GM23338 (cell line): ENCODE measurements around the gene SMARCC1. TPM values are rescaled to one million over a fixed set of nuclear protein-coding genes. Genes with fewer than 3 reads are reported as not detected.
A peak's percentile ranks its signal among the peaks of the same experiment; 100 is the strongest.

ENCODE experiments used
- ATAC-seq: fragments of 200-7000 bp; cut with Tn5 transposase; 3 replicates; pipeline ENCODE4 v1.9.1; 2020
- DNase-seq: peaks from one replicate; pipeline ENCODE4 v3.0.0-alpha.2; 2015; ENCODE audit warnings: low spot score
- H2AFZ ChIP-seq: fragments of 200-600 bp; sonication (generic); 2 replicates; pipeline ENCODE4 v1.8.0; 2016; ENCODE audit warnings: antibody characterized with exemption, mild to moderate bottlenecking, moderate library complexity
- H3F3A ChIP-seq: fragments of 200-600 bp; sonication (generic); replicated peaks from 2 replicates; pipeline ENCODE4 v1.8.0; 2017; ENCODE audit warnings: antibody characterized with exemption, mixed run types, low read depth
- H3K27ac ChIP-seq: fragments of 200-600 bp; sonication (generic); 2 replicates; pipeline ENCODE4 v1.6.1; 2016; ENCODE audit warnings: low read depth
- H3K27me3 ChIP-seq: fragments of 200-600 bp; sonication (generic); 2 replicates; pipeline ENCODE4 v1.8.0; 2016; ENCODE audit warnings: mild to moderate bottlenecking, mixed run types, moderate library complexity; ENCODE audit not compliant: insufficient read depth
- H3K36me3 ChIP-seq: fragments of 200-600 bp; sonication (generic); 2 replicates; pipeline ENCODE4 v1.8.0; 2016; ENCODE audit warnings: mild to moderate bottlenecking; ENCODE audit not compliant: insufficient read depth
- H3K4me1 ChIP-seq: fragments of 200-600 bp; sonication (generic); 2 replicates; pipeline ENCODE4 v1.8.0; 2016; ENCODE audit warnings: mild to moderate bottlenecking, moderate library complexity; ENCODE audit not compliant: insufficient read depth
- H3K4me2 ChIP-seq: fragments of 200-600 bp; sonication (generic); 2 replicates; pipeline ENCODE4 v1.7.1; 2017; ENCODE audit warnings: mixed run types
- H3K4me3 ChIP-seq: fragments of 200-600 bp; sonication (generic); 2 replicates; pipeline ENCODE4 v1.6.1; 2016; ENCODE audit warnings: mixed run types
- H3K79me2 ChIP-seq: fragments of 200-600 bp; sonication (generic); replicated peaks from 2 replicates; pipeline ENCODE4 v1.8.0; 2017; ENCODE audit warnings: mild to moderate bottlenecking; ENCODE audit not compliant: insufficient read depth
- H3K9me2 ChIP-seq: fragments of 200-600 bp; sonication (generic); 2 replicates; pipeline ENCODE4 v1.8.0; 2017; ENCODE audit not compliant: insufficient read depth
- H4K20me1 ChIP-seq: fragments of 200-600 bp; sonication (generic); replicated peaks from 2 replicates; pipeline ENCODE4 v1.8.0; 2017; ENCODE audit warnings: mild to moderate bottlenecking; ENCODE audit not compliant: insufficient read depth
- H3K27ac Mint-ChIP-seq: 2 replicates; pipeline ENCODE4 v1.8.0; 2020; ENCODE audit warnings: inconsistent platforms, mild to moderate bottlenecking, moderate library complexity, mixed read lengths
- H3K27me3 Mint-ChIP-seq: 3 replicates; pipeline ENCODE4 v1.8.0; 2022; ENCODE audit warnings: low read depth, mild to moderate bottlenecking, moderate library complexity, mixed read lengths, inconsistent platforms; ENCODE audit not compliant: insufficient read depth, poor library complexity
- H3K36me3 Mint-ChIP-seq: 3 replicates; pipeline ENCODE4 v1.8.0; 2021; ENCODE audit warnings: low read depth, mild to moderate bottlenecking, inconsistent platforms, moderate library complexity, mixed read lengths
- H3K4me1 Mint-ChIP-seq: 3 replicates; pipeline ENCODE4 v1.8.0; 2020; ENCODE audit warnings: mild to moderate bottlenecking, inconsistent platforms, mixed read lengths
- H3K4me3 Mint-ChIP-seq: 3 replicates; pipeline ENCODE4 v1.8.0; 2021; ENCODE audit warnings: moderate library complexity, mild to moderate bottlenecking, inconsistent platforms, mixed read lengths
- H3K9me3 Mint-ChIP-seq: 3 replicates; pipeline ENCODE4 v1.8.0; 2020; ENCODE audit warnings: moderate library complexity, mild to moderate bottlenecking, inconsistent platforms, mixed read lengths
- CREB1 ChIP-seq: fragments of 250-450 bp; sonication (Bioruptor Pico); IDR thresholded peaks from 2 replicates; pipeline ENCODE4 v1.5.0; 2020; ENCODE audit warnings: low read depth, mild to moderate bottlenecking, moderate library complexity
- CTCF ChIP-seq, 2 experiments: fragments of 200-600 bp in 1 of 2; sonication (generic) in 1 of 2; conservative IDR thresholded peaks; 2 replicates each; pipeline versions ENCODE4 v1.5.1 to v1.6.1; 2016 to 2017; ENCODE audit warnings: antibody characterized with exemption in 2 of 2, low read depth in 2 of 2, mild to moderate bottlenecking in 2 of 2, moderate library complexity in 1 of 2
- ETS1 ChIP-seq: IDR thresholded peaks from 2 replicates; pipeline ENCODE4 v1.6.1; 2016; ENCODE audit warnings: antibody characterized with exemption
- EZH2 ChIP-seq: fragments of 200-600 bp; sonication (generic); IDR thresholded peaks from one replicate; pipeline ENCODE4 v1.8.0; 2017; ENCODE audit warnings: antibody characterized with exemption, mild to moderate bottlenecking, low read depth; ENCODE audit not compliant: unreplicated experiment
- EZH2phosphoT487 ChIP-seq: fragments of 200-600 bp; sonication (generic); IDR thresholded peaks from one replicate; pipeline ENCODE4 v1.8.1; 2018; ENCODE audit warnings: antibody characterized with exemption; ENCODE audit not compliant: unreplicated experiment
- JUNB ChIP-seq: IDR thresholded peaks from one replicate; pipeline ENCODE4 v1.6.1; 2016; ENCODE audit warnings: antibody characterized with exemption; ENCODE audit not compliant: unreplicated experiment
- POLR2AphosphoS5 ChIP-seq: IDR thresholded peaks from 2 replicates; pipeline ENCODE4 v1.6.1; 2016; ENCODE audit warnings: antibody characterized with exemption, low read depth
- REST ChIP-seq: IDR thresholded peaks from one replicate; pipeline ENCODE4 v1.6.1; 2018; ENCODE audit warnings: antibody characterized with exemption; ENCODE audit not compliant: unreplicated experiment
- STAT1 ChIP-seq: IDR thresholded peaks from one replicate; pipeline ENCODE4 v1.6.1; 2016; ENCODE audit warnings: antibody characterized with exemption; ENCODE audit not compliant: unreplicated experiment
- ZNF114 ChIP-seq: fragments of 250-450 bp; sonication (Bioruptor Pico); IDR thresholded peaks from 2 replicates; pipeline ENCODE4 v1.5.0; 2020; ENCODE audit warnings: mild to moderate bottlenecking, moderate library complexity
- ZNF331 ChIP-seq: fragments of 250-450 bp; sonication (Bioruptor Pico); IDR thresholded peaks from 2 replicates; pipeline ENCODE4 v1.5.0; 2020; ENCODE audit warnings: low read depth, mild to moderate bottlenecking, moderate library complexity
- ZNF462 ChIP-seq: fragments of 250-450 bp; sonication (Bioruptor Pico); IDR thresholded peaks from 2 replicates; pipeline ENCODE4 v1.5.0; 2020; ENCODE audit warnings: mild to moderate bottlenecking, moderate library complexity
- polyA plus RNA-seq: library from polyadenylated mRNA; unstranded; fragments of >200 nt; fragmentation: Nextera tagmentation; extraction: Ambion mirVana; gene quantifications from 2 replicates; pipeline ENCODE4 v1.2.1, GENCODE V29; 2016
- total RNA-seq: library from RNA; depleted of rRNA; stranded (reverse); fragments of >200 nt; shearing (Covaris generic); gene quantifications from 2 replicates; pipeline ENCODE4 v1.2.3, GENCODE V29; 2014

The SMARCC1 gene
- total and polyA plus RNA-seq, 2 experiments from 2014 or later, result 105 to 171 TPM

- TF ChIP-seq REST, result no peak
- TF ChIP-seq EZH2, result no peak
- no peak for TF ChIP-seq EZH2phosphoT487
- no peak for TF ChIP-seq ZNF114 (CRISPR knock-in tag)
- no peak for TF ChIP-seq CREB1 (CRISPR knock-in tag)
- no peak for TF ChIP-seq STAT1
- no peak for TF ChIP-seq JUNB
- TF ChIP-seq ZNF331 (CRISPR knock-in tag), result no peak
Measured at GRCh38 chr3:47590216-47590615, 191.5 kb downstream of the SMARCC1 start (continued).

GRCh38 chr3:47588587-47588986, 193.1 kb downstream of the SMARCC1 start:
- DNase-seq (peak; percentile 36), ATAC-seq (peak; percentile 26; the same call in 2 of the 3 replicates)
- H3K27ac Mint-ChIP-seq, result no peak overlapping the region
- peaks cover 18% of the 10 kb centered on the region for H4K20me1 ChIP-seq
- peaks cover 25% of the 10 kb centered on the region; the same call in 1 of the 2 replicates for H3F3A ChIP-seq
- H3K27me3 Mint-ChIP-seq, result peaks cover 8% of the 10 kb centered on the region
- H3K4me3 Mint-ChIP-seq, result no peak overlapping the region
- peaks cover 52% of the 10 kb centered on the region for H3K36me3 ChIP-seq
- H3K4me3 ChIP-seq, result no peak overlapping the region
- H2AFZ ChIP-seq, result no peak overlapping the region
- peaks cover 8% of the 10 kb centered on the region; the same call in 1 of the 2 replicates for H3K4me1 ChIP-seq
- H3K27ac ChIP-seq, result peak overlapping the region; percentile 21; the same call in 1 of the 2 replicates
- no peaks in the 10 kb centered on the region for H3K9me3 Mint-ChIP-seq
- no peaks in the 10 kb centered on the region for H3K9me2 ChIP-seq
- peaks cover 10% of the 10 kb centered on the region for H3K4me1 Mint-ChIP-seq
- H3K79me2 ChIP-seq, result no peaks in the 10 kb centered on the region
- no peak overlapping the region for H3K4me2 ChIP-seq
- peaks cover 79% of the 10 kb centered on the region for H3K36me3 Mint-ChIP-seq
- no peaks in the 10 kb centered on the region for H3K27me3 ChIP-seq
- TF ChIP-seq ZNF462 (no peak), EZH2phosphoT487 (no peak), JUNB (no peak), ZNF114 (CRISPR knock-in tag) (no peak), POLR2AphosphoS5 (no peak), ETS1 (no peak), CREB1 (CRISPR knock-in tag) (no peak), STAT1 (no peak), CTCF (conservative IDR thresholded peaks at IDR 0.05; ENCODE audit: low read depth in 2 of 2) (no peak), EZH2 (no peak)
